GM21381 (cell line): Measurements from ENCODE around the gene TUBGCP6.
A peak's percentile ranks its signal among the peaks of the same experiment; 100 is the strongest.

Experiments used
- ATAC-seq: cut with Tn5 transposase; IDR thresholded peaks from one replicate; pipeline ENCODE4 v1.9.1; 2021; ENCODE audit warnings: mild to moderate bottlenecking, moderate library complexity; ENCODE audit not compliant: unreplicated experiment

The TUBGCP6 gene

GRCh38 chr22:50244420-50245213 is at the start of gene TUBGCP6:
TSS of gene TUBGCP6 (minus strand) at chr22:50245023. CDS start at chr22:50244459, 564 bp downstream.
- ATAC-seq = peak; percentile 64

GRCh38 chr22:50294319-50294656 is 49.5 kb upstream of the TUBGCP6 start:
- ATAC-seq = no peak

- no peak for ATAC-seq
Measured at GRCh38 chr22:50293441-50294318, 48.9 kb upstream of the TUBGCP6 start.

- no peak for ATAC-seq
Measured at GRCh38 chr22:50292643-50293440, 48.0 kb upstream of the TUBGCP6 start.

GRCh38 chr22:50289942-50290630 is 45.3 kb upstream of the TUBGCP6 start:
- no peak for ATAC-seq

- ATAC-seq = no peak
Measured at GRCh38 chr22:50289151-50289941, 44.5 kb upstream of the TUBGCP6 start.

GRCh38 chr22:50287731-50288130 is 42.9 kb upstream of the TUBGCP6 start:
- ATAC-seq = no peak

GRCh38 chr22:50286701-50287318 is 42.0 kb upstream of the TUBGCP6 start:
- ATAC-seq = no peak

- no peak for ATAC-seq
Measured at GRCh38 chr22:50286275-50286674, 41.5 kb upstream of the TUBGCP6 start.

- no peak for ATAC-seq
Measured at GRCh38 chr22:50285568-50286229, 40.9 kb upstream of the TUBGCP6 start.

- no peak for ATAC-seq
Measured at GRCh38 chr22:50284479-50284878, 39.7 kb upstream of the TUBGCP6 start.

GRCh38 chr22:50283821-50284220 is 39.0 kb upstream of the TUBGCP6 start:
- no peak for ATAC-seq

GRCh38 chr22:50282361-50283155 is 37.7 kb upstream of the TUBGCP6 start:
- no peak for ATAC-seq

GRCh38 chr22:50281957-50282356 is 37.1 kb upstream of the TUBGCP6 start:
- no peak for ATAC-seq

GRCh38 chr22:50281384-50281760 is 36.5 kb upstream of the TUBGCP6 start:
- ATAC-seq = no peak

- ATAC-seq = no peak
Measured at GRCh38 chr22:50280708-50281383, 36.0 kb upstream of the TUBGCP6 start.

GRCh38 chr22:50280022-50280707 is 35.3 kb upstream of the TUBGCP6 start:
- ATAC-seq = no peak
